ENCODE results near the gene CCNA2.

Gene CCNA2

DNA sequence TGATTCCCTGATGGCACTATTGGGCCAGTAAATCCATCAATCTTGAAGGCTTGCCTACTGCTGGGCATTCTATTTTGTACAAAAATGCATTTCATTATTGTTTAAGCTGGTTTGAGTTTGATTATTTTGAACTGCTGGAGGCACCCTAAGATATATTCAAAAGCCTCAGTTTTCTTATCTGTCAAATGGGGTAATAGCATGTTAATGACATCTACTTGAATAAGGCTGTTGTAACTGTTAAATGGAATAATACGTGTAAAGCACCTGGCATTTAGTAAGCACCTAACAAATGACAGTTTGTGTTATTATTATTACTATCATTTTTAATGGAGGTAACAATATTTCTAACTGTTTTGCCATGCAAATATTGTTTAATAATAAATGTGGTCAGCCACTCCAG is 51.8 kb downstream of the CCNA2 start:
- no peak for DNase-seq

DNA sequence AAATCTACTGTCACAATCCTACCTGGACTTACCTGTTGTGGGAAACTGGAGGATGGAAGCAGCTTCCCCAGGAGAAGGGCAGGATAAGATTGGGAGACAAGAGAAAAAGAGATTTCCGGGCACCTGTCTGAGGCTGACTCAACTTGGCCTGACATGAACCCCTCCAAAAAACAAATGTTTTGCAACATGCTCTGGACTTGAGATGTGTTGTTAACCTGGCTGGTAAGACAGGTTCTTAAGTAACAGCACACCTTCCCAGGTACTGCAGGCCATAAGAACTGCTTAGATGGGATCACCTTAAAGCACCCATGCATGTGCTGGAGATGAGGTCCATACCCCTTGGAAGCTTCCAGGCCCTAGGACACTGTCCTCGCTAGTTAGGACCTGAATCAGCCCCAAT is 54.3 kb downstream of the CCNA2 start:
- no peak for DNase-seq

DNA sequence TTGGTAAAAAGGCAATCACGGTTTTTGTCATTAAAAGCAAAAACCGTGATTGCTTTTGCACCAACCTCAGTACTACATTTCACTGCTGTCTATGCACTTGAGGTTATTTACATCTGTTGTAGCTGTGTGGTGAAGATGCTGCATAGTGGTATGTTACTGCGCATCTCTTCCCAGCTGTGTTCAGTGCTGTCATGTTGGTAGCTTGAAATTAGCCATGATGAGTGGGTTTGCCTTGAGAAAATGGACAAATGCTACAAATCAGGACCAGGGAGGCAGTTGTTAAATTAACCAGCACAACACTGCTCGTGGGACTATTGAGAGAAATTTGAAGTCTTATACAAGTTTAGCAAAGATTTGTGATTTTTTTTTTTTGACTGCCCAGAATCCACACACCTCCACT is 56.5 kb downstream of the CCNA2 start:
- DNase-seq: no peak

All from HCEC 1CT (cell line).